ENCODE data around the gene TTC3. TPM values are rescaled to one million over a fixed set of nuclear protein-coding genes. Genes with fewer than 3 reads are reported as not detected.
"Not testable (repeated sequence)": the region's sequence is repeated elsewhere in the genome, so short reads cannot be mapped to it uniquely, and the experiment has no call there.

TTC3 gene
- polyA plus RNA-seq, 1 donor from 2014 or later, result 332 TPM

DNA sequence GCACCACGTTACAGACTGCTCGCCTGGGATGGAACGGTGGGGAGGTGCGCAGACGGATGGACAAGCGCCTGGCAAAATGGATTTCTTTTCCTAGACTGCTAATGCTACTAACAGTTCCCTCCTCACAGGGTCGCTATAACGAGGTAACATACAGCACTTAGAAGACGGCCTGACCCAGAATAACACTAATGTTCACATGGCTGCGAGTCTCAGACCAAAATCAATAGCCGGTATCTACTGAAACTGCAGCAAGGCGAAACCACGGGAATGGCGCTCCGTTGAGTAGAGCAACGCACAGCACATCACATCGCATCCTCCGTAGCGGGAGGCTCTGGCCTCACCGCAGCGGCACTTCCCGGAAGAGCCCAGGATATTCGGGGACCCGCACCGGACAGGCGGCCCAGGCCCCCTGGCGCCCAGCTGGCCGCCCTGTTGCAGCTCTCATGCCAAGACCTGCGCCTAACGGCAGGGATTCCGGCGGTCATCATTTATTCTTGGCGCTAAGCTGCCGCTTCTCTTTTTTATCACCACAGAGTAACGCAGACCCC is 147.5 kb downstream of the TTC3 start:
- Histone ChIP-seq H3K27me3 (ENCODE audit: insufficient read depth, low read depth, low read length) (no peaks in the 10 kb centered on the region), H4K20me1 (ENCODE audit: insufficient read depth) (no peaks in the 10 kb centered on the region), H3K4me3 (ENCODE audit: low read length) (peak overlapping the region; percentile 13), H3K27ac (ENCODE audit: low read length) (no peak overlapping the region), H3K9me2 (ENCODE audit: insufficient read depth, low read length) (no peaks in the 10 kb centered on the region), H3K36me3 (ENCODE audit: insufficient read depth, low read length) (no peaks in the 10 kb centered on the region), H2AFZ (ENCODE audit: low read depth, low read length) (no peak overlapping the region), H3K9me3 (ENCODE audit: low read length) (no peaks in the 10 kb centered on the region), H3F3A (ENCODE audit: insufficient read depth, low read length, poor library complexity, severe bottlenecking) (no peaks in the 10 kb centered on the region), H3K79me2 (replicated peaks; ENCODE audit: insufficient read depth, low read length) (no peaks in the 10 kb centered on the region), H3K9ac (ENCODE audit: low read length) (no peak overlapping the region), H3K4me2 (ENCODE audit: low read length) (no peak overlapping the region)
- TF ChIP-seq EZH2 (IDR thresholded peaks at IDR 0.05; ENCODE audit: borderline replicate concordance, insufficient read depth, low read length, poor library complexity, severe bottlenecking) (no peak), MXI1 (conservative IDR thresholded peaks at IDR 0.05; ENCODE audit: poor library complexity, severe bottlenecking) (no peak), TAF1 (IDR thresholded peaks at IDR 0.05; ENCODE audit: low read depth) (no peak), EP300 (conservative IDR thresholded peaks at IDR 0.05; ENCODE audit: poor library complexity, severe bottlenecking) (no peak), SMC3 (conservative IDR thresholded peaks at IDR 0.05; ENCODE audit: poor library complexity) (no peak), RAD21 (conservative IDR thresholded peaks at IDR 0.05) (no peak), POLR2AphosphoS5 (IDR thresholded peaks at IDR 0.05) (no peak)
- TF ChIP-seq, protein P1, sequence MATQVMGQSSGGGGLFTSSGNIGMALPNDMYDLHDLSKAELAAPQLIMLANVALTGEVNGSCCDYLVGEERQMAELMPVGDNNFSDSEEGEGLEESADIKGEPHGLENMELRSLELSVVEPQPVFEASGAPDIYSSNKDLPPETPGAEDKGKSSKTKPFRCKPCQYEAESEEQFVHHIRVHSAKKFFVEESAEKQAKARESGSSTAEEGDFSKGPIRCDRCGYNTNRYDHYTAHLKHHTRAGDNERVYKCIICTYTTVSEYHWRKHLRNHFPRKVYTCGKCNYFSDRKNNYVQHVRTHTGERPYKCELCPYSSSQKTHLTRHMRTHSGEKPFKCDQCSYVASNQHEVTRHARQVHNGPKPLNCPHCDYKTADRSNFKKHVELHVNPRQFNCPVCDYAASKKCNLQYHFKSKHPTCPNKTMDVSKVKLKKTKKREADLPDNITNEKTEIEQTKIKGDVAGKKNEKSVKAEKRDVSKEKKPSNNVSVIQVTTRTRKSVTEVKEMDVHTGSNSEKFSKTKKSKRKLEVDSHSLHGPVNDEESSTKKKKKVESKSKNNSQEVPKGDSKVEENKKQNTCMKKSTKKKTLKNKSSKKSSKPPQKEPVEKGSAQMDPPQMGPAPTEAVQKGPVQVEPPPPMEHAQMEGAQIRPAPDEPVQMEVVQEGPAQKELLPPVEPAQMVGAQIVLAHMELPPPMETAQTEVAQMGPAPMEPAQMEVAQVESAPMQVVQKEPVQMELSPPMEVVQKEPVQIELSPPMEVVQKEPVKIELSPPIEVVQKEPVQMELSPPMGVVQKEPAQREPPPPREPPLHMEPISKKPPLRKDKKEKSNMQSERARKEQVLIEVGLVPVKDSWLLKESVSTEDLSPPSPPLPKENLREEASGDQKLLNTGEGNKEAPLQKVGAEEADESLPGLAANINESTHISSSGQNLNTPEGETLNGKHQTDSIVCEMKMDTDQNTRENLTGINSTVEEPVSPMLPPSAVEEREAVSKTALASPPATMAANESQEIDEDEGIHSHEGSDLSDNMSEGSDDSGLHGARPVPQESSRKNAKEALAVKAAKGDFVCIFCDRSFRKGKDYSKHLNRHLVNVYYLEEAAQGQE (IDR thresholded peaks at IDR 0.05; ENCODE audit: borderline replicate concordance), result no peak
- TF ChIP-seq, protein P2, sequence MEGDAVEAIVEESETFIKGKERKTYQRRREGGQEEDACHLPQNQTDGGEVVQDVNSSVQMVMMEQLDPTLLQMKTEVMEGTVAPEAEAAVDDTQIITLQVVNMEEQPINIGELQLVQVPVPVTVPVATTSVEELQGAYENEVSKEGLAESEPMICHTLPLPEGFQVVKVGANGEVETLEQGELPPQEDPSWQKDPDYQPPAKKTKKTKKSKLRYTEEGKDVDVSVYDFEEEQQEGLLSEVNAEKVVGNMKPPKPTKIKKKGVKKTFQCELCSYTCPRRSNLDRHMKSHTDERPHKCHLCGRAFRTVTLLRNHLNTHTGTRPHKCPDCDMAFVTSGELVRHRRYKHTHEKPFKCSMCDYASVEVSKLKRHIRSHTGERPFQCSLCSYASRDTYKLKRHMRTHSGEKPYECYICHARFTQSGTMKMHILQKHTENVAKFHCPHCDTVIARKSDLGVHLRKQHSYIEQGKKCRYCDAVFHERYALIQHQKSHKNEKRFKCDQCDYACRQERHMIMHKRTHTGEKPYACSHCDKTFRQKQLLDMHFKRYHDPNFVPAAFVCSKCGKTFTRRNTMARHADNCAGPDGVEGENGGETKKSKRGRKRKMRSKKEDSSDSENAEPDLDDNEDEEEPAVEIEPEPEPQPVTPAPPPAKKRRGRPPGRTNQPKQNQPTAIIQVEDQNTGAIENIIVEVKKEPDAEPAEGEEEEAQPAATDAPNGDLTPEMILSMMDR (IDR thresholded peaks at IDR 0.05; ENCODE audit: poor library complexity, severe bottlenecking), result no peak

DNA sequence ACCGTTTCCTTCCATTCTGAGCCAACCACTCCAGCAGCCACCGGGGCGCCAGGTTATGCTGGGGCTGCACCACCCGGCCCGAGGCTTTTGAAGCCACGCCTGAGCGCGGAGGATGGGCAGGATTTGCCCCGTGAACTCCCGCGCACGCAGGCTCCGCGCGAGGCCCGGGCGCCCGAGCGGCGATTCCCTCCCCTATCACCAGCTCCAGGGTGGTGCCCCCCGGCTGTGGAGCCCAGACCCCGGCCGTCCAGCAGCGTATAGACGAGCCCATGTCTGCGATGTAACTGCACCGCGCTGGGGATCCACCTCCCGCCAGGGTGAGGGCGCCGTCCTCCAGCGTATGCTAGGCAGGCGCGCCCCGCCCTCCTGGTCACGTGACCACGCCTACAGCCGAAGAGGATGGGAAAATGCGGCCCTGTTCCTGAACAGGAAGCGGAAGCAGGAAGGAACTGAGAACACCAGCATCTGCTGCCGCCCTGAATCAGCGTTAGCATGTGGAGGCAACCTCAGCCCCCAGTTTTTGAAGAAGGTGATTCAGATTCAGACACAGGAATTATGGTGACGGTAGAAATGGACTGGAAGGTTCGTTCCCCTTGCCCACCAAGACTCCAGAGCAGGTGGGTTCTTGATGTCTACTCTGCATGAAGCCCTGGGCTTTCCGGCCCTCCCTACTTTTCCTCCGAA is 148.1 kb downstream of the TTC3 start:
- Histone ChIP-seq H4K20me1 (ENCODE audit: insufficient read depth) (no peaks in the 10 kb centered on the region), H3K4me3 (ENCODE audit: low read length) (peak overlapping the region; percentile 13), H3K9me2 (ENCODE audit: insufficient read depth, low read length) (no peaks in the 10 kb centered on the region), H3K79me2 (replicated peaks; ENCODE audit: insufficient read depth, low read length) (no peaks in the 10 kb centered on the region), H2AFZ (ENCODE audit: low read depth, low read length) (no peak overlapping the region), H3K9ac (ENCODE audit: low read length) (no peak overlapping the region), H3K27ac (ENCODE audit: low read length) (no peak overlapping the region), H3K9me3 (ENCODE audit: low read length) (no peaks in the 10 kb centered on the region), H3K4me2 (ENCODE audit: low read length) (no peak overlapping the region), H3K27me3 (ENCODE audit: insufficient read depth, low read depth, low read length) (no peaks in the 10 kb centered on the region), H3F3A (ENCODE audit: insufficient read depth, low read length, poor library complexity, severe bottlenecking) (no peaks in the 10 kb centered on the region), H3K36me3 (ENCODE audit: insufficient read depth, low read length) (no peaks in the 10 kb centered on the region)
- TF ChIP-seq RAD21 (conservative IDR thresholded peaks at IDR 0.05), result no peak
- no peak for TF ChIP-seq MXI1 (conservative IDR thresholded peaks at IDR 0.05; ENCODE audit: poor library complexity, severe bottlenecking)
- TF ChIP-seq EP300 (conservative IDR thresholded peaks at IDR 0.05; ENCODE audit: poor library complexity, severe bottlenecking), result no peak
- no peak for TF ChIP-seq TAF1 (IDR thresholded peaks at IDR 0.05; ENCODE audit: low read depth)
- TF ChIP-seq, protein P1 (IDR thresholded peaks at IDR 0.05; ENCODE audit: borderline replicate concordance), result no peak
- TF ChIP-seq POLR2AphosphoS5 (IDR thresholded peaks at IDR 0.05), result no peak
- no peak for TF ChIP-seq EZH2 (IDR thresholded peaks at IDR 0.05; ENCODE audit: borderline replicate concordance, insufficient read depth, low read length, poor library complexity, severe bottlenecking)
- TF ChIP-seq, protein P2 (IDR thresholded peaks at IDR 0.05; ENCODE audit: poor library complexity, severe bottlenecking), result no peak
- no peak for TF ChIP-seq SMC3 (conservative IDR thresholded peaks at IDR 0.05; ENCODE audit: poor library complexity)

DNA sequence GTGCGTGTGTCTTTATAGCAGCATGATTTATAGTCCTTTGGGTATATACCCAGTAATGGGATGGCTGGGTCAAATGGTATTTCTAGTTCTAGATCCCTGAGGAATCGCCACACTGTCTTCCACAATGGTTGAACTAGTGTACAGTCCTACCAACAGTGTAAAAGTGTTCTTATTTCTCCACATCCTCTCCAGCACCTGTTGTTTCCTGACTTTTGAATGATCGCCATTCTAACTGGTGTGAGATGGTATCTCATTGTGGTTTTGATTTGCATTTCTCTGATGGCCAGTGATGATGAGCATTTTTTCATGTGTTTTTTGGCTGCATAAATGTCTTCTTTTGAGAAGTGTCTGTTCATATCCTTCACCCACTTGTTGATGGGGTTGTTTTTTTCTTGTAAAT is 149.2 kb downstream of the TTC3 start:
- H3K4me3 ChIP-seq (ENCODE audit: low read length); H3K4me2 ChIP-seq (ENCODE audit: low read length); H3K36me3 ChIP-seq (ENCODE audit: insufficient read depth, low read length); H2AFZ ChIP-seq (ENCODE audit: low read depth, low read length); H3K9ac ChIP-seq (ENCODE audit: low read length); H3K9me2 ChIP-seq (ENCODE audit: insufficient read depth, low read length); H3K27me3 ChIP-seq (ENCODE audit: insufficient read depth, low read depth, low read length); H3K9me3 ChIP-seq (ENCODE audit: low read length); H3F3A ChIP-seq (ENCODE audit: insufficient read depth, low read length, poor library complexity, severe bottlenecking); H3K79me2 ChIP-seq (replicated peaks; ENCODE audit: insufficient read depth, low read length); H4K20me1 ChIP-seq (ENCODE audit: insufficient read depth); H3K27ac ChIP-seq (ENCODE audit: low read length): not testable (repeated sequence)

Measured in neural cell (in vitro differentiated cells).